Measurements from ENCODE around the gene TESPA1.

TESPA1 gene

DNA sequence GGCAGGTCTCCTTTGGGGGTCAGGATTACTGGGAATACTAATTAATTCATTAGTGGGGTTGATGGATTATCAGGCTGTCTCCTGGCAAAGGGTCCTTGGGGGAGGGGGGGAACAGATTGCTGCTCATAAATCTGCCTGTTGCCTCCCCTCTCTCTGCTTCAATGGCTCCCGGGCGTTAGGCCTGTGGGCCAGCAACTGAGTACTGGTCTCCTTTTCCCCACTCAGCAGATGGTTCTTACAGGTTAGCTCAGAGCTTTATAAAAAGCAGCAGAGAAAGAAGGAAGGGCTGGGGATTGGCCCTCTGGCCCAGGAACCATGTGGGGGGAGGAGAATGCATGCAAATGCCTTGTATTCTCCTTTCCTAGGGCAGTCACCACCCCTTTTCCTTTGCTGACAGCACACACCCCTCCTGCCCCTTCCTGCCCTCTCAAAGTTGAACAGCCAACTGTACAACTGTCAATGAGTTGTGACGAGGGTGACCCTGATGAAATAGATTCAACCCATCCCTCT, 32.9 kb upstream of the TESPA1 start:
- no peak for TF ChIP-seq OVOL3 (tag by site-specific recombination; IDR thresholded peaks at IDR 0.05)
- TF ChIP-seq ZNF530 (tag by site-specific recombination; IDR thresholded peaks at IDR 0.05; ENCODE audit: low read depth) = no peak
- TF ChIP-seq ZNF335 (tag by site-specific recombination; conservative IDR thresholded peaks at IDR 0.05) = no peak
- no peak for TF ChIP-seq ZFHX2 (tag by site-specific recombination; conservative IDR thresholded peaks at IDR 0.05)
- TF ChIP-seq ZNF600 (tag by site-specific recombination; IDR thresholded peaks at IDR 0.05) = no peak
- TF ChIP-seq ZNF248 (tag by site-specific recombination; IDR thresholded peaks at IDR 0.05) = no peak
- TF ChIP-seq ZNF830 (tag by site-specific recombination; IDR thresholded peaks at IDR 0.05; ENCODE audit: low read depth) = no peak
- no peak overlapping the region for H3K4me3 ChIP-seq (ENCODE audit: low read depth, low read length)
- no peaks in the 10 kb centered on the region for H3K36me3 ChIP-seq (ENCODE audit: control insufficient read depth in 2 of 2, insufficient read depth in 1 of 2, low read length in 2 of 2)
- H3K4me1 ChIP-seq (ENCODE audit: control insufficient read depth, insufficient read depth, low read length) = no peaks in the 10 kb centered on the region; the same call in 1 of the 2 replicates
- ChIA-PET POLR2A (no interaction called here), CTCF (interaction anchor here (0.9 kb wide), 1 partner anchor 258 kb away, joined by 3 read pairs; no protein-coding TSS in a partner anchor)
- H3K9me3 ChIP-seq (ENCODE audit: control insufficient read depth, insufficient read depth, low read depth, low read length) = no peaks in the 10 kb centered on the region
- H3K27ac ChIP-seq (ENCODE audit: extremely low read depth, low read depth, low read length) = no peak overlapping the region

DNA sequence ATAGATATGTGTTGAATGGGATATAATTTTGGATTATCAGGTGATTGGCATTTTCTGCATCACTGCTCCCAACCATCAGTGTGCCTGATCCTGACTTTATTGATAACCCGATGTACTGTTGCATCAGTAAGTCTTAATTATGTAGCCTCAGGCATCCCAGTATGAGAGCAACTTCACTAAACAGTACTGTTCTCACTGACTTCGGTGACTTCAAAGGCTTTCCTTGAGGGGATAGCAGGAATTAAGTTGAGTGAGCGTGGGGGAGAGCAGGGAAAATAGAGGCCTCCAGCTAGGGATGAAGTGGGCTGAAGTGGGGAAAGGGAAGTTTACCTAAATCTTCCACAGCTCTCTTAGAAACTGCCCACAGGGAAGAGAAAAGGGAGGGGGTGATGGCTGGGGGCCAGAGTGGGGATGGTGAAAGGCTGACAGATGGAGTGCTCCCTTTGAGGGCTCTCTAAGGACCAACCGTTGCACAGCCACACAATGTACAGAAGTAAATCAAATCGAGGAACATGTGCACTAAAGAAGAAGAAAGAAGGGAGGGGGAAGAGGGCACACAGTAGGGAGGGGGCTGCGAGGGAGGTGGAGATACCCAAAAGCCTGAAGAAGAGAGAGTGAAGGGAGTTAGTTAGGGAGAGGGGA, 24.5 kb upstream of the TESPA1 start:
- no peak overlapping the region for H3K4me3 ChIP-seq (ENCODE audit: low read depth, low read length)
- ChIA-PET POLR2A (no interaction called here), CTCF (interaction anchor here (0.6 to 1.5 kb wide), 2 partner anchors 59 to 1347 kb away, joined by 3 to 7 read pairs; no protein-coding TSS in a partner anchor)
- H3K27ac ChIP-seq (ENCODE audit: extremely low read depth, low read depth, low read length) = no peak overlapping the region
- TF ChIP-seq TCF7L2 (IDR thresholded peaks at IDR 0.05; ENCODE audit: borderline replicate concordance, low read depth, low read length) (peak; percentile 41; the same call in 1 of the 2 replicates), ZNF600 (tag by site-specific recombination; IDR thresholded peaks at IDR 0.05) (no peak), ZFHX2 (tag by site-specific recombination; conservative IDR thresholded peaks at IDR 0.05) (0 out of 2 replicates have a peak, but pooled peaks have one; percentile 6)
- H3K4me1 ChIP-seq (ENCODE audit: control insufficient read depth, insufficient read depth, low read length) = no peaks in the 10 kb centered on the region
- H3K9me3 ChIP-seq (ENCODE audit: control insufficient read depth, insufficient read depth, low read depth, low read length) = no peaks in the 10 kb centered on the region
- no peaks in the 10 kb centered on the region for H3K36me3 ChIP-seq (ENCODE audit: control insufficient read depth in 2 of 2, insufficient read depth in 1 of 2, low read length in 2 of 2)

DNA sequence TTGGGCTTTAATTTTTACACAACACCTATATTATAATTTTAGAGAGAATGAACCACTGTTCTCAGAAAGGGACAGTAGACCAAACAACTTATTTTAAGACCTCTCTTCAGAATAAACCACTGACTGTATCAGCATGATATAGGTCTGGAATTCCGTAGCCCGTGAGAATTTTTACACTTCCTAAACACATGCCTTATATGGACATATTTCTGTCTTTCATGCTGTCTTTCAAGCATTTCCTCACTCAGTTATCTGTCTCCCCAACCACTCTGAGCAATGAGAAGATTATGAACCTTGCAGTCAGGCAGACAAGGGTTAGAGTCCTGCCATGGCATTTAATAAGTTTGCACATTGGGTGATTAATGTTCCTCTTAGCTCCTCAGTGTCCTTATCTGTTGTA, 17.8 kb upstream of the TESPA1 start:
- Histone ChIP-seq H3K9me3 (ENCODE audit: control insufficient read depth, insufficient read depth, low read depth, low read length) (no peaks in the 10 kb centered on the region), H3K27ac (ENCODE audit: extremely low read depth, low read depth, low read length) (no peak overlapping the region), H3K36me3 (ENCODE audit: control insufficient read depth in 2 of 2, insufficient read depth in 1 of 2, low read length in 2 of 2) (no peaks in the 10 kb centered on the region), H3K4me1 (ENCODE audit: control insufficient read depth, insufficient read depth, low read length) (no peaks in the 10 kb centered on the region), H3K4me3 (ENCODE audit: low read depth, low read length) (no peak overlapping the region)
- POLR2A ChIA-PET = no interaction called here
- TF ChIP-seq ZNF645 (tag by site-specific recombination; IDR thresholded peaks at IDR 0.05) = no peak
- TF ChIP-seq ZNF48 (tag by site-specific recombination; IDR thresholded peaks at IDR 0.05) = no peak
- no peak for TF ChIP-seq ZFP37 (tag by site-specific recombination; IDR thresholded peaks at IDR 0.05)
- no peak for TF ChIP-seq ZNF768 (tag by site-specific recombination; IDR thresholded peaks at IDR 0.05)
- CTCF ChIA-PET = interaction anchor here (1.0 to 4.1 kb wide), 3 partner anchors 9 to 66 kb away, joined by 3 to 22 read pairs (median 4); no protein-coding TSS in a partner anchor

- ChIA-PET POLR2A (no interaction called here), CTCF (interaction anchor here (0.9 to 4.1 kb wide), 3 partner anchors 8 to 252 kb away, joined by 3 to 22 read pairs (median 4); no protein-coding TSS in a partner anchor)
- no peaks in the 10 kb centered on the region for H3K9me3 ChIP-seq (ENCODE audit: control insufficient read depth, insufficient read depth, low read depth, low read length)
- H3K27ac ChIP-seq (ENCODE audit: extremely low read depth, low read depth, low read length) = no peak overlapping the region
- no peak overlapping the region for H3K4me3 ChIP-seq (ENCODE audit: low read depth, low read length)
- H3K4me1 ChIP-seq (ENCODE audit: control insufficient read depth, insufficient read depth, low read length) = no peaks in the 10 kb centered on the region
- H3K36me3 ChIP-seq (ENCODE audit: control insufficient read depth in 2 of 2, insufficient read depth in 1 of 2, low read length in 2 of 2) = no peaks in the 10 kb centered on the region
- TF ChIP-seq ZNF214 (tag by site-specific recombination; IDR thresholded peaks at IDR 0.05; ENCODE audit: borderline replicate concordance) (no peak), ZNF175 (tag by site-specific recombination; IDR thresholded peaks at IDR 0.05) (no peak), ZNF121 (tag by site-specific recombination; IDR thresholded peaks at IDR 0.05) (no peak), ZNF610 (tag by site-specific recombination; IDR thresholded peaks at IDR 0.05; ENCODE audit: borderline replicate concordance) (no peak), ZNF24 (tag by site-specific recombination; IDR thresholded peaks at IDR 0.05) (no peak), KLF1 (tag by site-specific recombination; IDR thresholded peaks at IDR 0.05) (no peak), ZNF560 (tag by site-specific recombination; IDR thresholded peaks at IDR 0.05; ENCODE audit: borderline replicate concordance) (no peak), ZNF677 (tag by site-specific recombination; IDR thresholded peaks at IDR 0.05) (no peak)
- TF ChIP-seq, protein P1, sequence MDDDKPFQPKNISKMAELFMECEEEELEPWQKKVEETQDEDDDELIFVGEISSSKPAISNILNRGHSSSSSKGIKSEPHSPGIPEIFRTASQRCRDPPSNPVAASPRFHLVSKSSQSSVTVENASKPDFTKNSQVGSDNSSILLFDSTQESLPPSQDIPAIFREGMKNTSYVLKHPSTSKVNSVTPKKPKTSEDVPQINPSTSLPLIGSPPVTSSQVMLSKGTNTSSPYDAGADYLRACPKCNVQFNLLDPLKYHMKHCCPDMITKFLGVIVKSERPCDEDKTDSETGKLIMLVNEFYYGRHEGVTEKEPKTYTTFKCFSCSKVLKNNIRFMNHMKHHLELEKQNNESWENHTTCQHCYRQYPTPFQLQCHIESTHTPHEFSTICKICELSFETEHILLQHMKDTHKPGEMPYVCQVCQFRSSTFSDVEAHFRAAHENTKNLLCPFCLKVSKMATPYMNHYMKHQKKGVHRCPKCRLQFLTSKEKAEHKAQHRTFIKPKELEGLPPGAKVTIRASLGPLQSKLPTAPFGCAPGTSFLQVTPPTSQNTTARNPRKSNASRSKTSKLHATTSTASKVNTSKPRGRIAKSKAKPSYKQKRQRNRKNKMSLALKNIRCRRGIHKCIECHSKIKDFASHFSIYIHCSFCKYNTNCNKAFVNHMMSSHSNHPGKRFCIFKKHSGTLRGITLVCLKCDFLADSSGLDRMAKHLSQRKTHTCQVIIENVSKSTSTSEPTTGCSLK (tag by site-specific recombination; IDR thresholded peaks at IDR 0.05) = no peak
Observed at GRCh38 chr12:55001198-55001868, 16.8 kb upstream of the TESPA1 start.
